A549 (cell line): ENCODE data around the gene SYT15.
"Not testable (repeated sequence)": the region's sequence is repeated elsewhere in the genome, so short reads cannot be mapped to it uniquely, and the experiment has no call there.

Experiments used
- HDAC2 ChIP-seq: fragments of 200-600 bp; sonication (generic); IDR thresholded peaks from 2 replicates; pipeline ENCODE4 v1.6.1; 2016
- JUN ChIP-seq, 2 experiments: fragments of >200 bp; sonication (Bioruptor Twin); formaldehyde crosslinking; IDR thresholded peaks; 2 replicates in 1 of 2; 3 replicates in 1 of 2; pipeline ENCODE4 v1.6.1; 2016 to 2017
- NR3C1 ChIP-seq: fragments of >200 bp; sonication (Bioruptor Twin); formaldehyde crosslinking; IDR thresholded peaks from 3 replicates; pipeline ENCODE4 v1.6.1; 2017
- PBX3 ChIP-seq: IDR thresholded peaks from 2 replicates; pipeline ENCODE4 v1.6.1; 2012
- SREBF2 ChIP-seq: fragments of 450-650 bp; IDR thresholded peaks from 2 replicates; pipeline ENCODE4 v1.6.1; 2014; ENCODE audit warnings: mild to moderate bottlenecking, moderate library complexity
- TF ChIP-seq, protein P1 (sequence below): fragments of >200 bp; sonication (Bioruptor Twin); formaldehyde crosslinking; IDR thresholded peaks from 3 replicates; pipeline ENCODE4 v1.5.1; 2016
- TF ChIP-seq, protein P2 (sequence below): IDR thresholded peaks from 2 replicates; pipeline ENCODE4 v1.6.1; 2012

DNA sequence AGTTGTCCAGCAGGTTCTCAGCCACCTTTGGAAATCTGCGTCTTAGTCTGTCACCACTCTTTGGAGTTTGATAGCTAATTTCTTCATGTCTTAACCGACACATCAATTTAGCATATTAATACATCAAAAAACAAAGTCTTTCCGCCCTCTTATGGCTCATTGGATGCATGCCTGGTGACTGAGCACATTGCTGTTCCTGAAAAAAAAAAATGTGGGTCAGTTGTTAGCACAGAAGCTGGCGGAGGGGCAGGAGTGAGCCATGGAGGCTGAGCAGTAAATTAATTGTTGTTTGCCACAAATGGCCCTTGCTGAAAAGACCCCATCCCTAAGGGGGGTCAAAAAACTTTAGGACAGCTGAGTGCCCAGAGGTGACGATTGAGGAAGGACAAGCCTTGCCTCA lies 5.6 kb upstream of the SYT15 start:
- TF ChIP-seq, protein P1, sequence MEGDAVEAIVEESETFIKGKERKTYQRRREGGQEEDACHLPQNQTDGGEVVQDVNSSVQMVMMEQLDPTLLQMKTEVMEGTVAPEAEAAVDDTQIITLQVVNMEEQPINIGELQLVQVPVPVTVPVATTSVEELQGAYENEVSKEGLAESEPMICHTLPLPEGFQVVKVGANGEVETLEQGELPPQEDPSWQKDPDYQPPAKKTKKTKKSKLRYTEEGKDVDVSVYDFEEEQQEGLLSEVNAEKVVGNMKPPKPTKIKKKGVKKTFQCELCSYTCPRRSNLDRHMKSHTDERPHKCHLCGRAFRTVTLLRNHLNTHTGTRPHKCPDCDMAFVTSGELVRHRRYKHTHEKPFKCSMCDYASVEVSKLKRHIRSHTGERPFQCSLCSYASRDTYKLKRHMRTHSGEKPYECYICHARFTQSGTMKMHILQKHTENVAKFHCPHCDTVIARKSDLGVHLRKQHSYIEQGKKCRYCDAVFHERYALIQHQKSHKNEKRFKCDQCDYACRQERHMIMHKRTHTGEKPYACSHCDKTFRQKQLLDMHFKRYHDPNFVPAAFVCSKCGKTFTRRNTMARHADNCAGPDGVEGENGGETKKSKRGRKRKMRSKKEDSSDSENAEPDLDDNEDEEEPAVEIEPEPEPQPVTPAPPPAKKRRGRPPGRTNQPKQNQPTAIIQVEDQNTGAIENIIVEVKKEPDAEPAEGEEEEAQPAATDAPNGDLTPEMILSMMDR = not testable (repeated sequence)
- not testable (repeated sequence) for TF ChIP-seq SREBF2; JUN (IDR thresholded peaks at IDR 0.05); NR3C1; PBX3; HDAC2
- TF ChIP-seq, protein P2, sequence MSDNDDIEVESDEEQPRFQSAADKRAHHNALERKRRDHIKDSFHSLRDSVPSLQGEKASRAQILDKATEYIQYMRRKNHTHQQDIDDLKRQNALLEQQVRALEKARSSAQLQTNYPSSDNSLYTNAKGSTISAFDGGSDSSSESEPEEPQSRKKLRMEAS = not testable (repeated sequence)
